Caco-2 (cell line): ENCODE data around the gene RANGRF. TPM values are rescaled to one million over a fixed set of nuclear protein-coding genes. Genes with fewer than 3 reads are reported as not detected.

Experiments
- BruUV-seq: library from RNA; stranded (reverse); fragments of 400-500 nt; replicated peaks from 2 replicates; lab custom pipeline; 2021; lab: Mats Ljungman, UMichigan
- CTCF ChIA-PET: fragments of 300-600 bp; sonication (Branson Sonifier 250); formaldehyde crosslinking; loops from one replicate; lab custom pipeline; 2022; ENCODE audit warnings: antibody characterized with exemption; lab: Charles Lee
- POLR2A ChIA-PET: fragments of 300-600 bp; sonication (Branson Sonifier 250); formaldehyde crosslinking; loops from one replicate; lab custom pipeline; 2022; ENCODE audit warnings: antibody characterized with exemption; lab: Charles Lee
- DNase-seq, 2 experiments: peaks; one replicate each; pipeline versions ENCODE4 v3.0.0 to v3.0.0-alpha.2; 2020 to 2022
- H3K27me3 ChIP-seq: replicated peaks from 2 replicates; pipeline ENCODE4 v1.6.0; 2011; ENCODE audit warnings: low read length; ENCODE audit not compliant: control insufficient read depth, insufficient read depth
- H3K36me3 ChIP-seq: 2 replicates; pipeline ENCODE4 v1.5.1; 2011; ENCODE audit warnings: low read length; ENCODE audit not compliant: control insufficient read depth, insufficient read depth
- H3K4me1 ChIP-seq: fragments of 250-450 bp; sonication (Bioruptor Pico); 2 replicates; pipeline ENCODE4 v1.5.1; 2020; ENCODE audit warnings: mild to moderate bottlenecking
- H3K4me3 ChIP-seq: 2 replicates; pipeline ENCODE4 v1.5.1; 2011; ENCODE audit warnings: low read depth, mild to moderate bottlenecking, control low read depth, low read length
- H3K9me3 ChIP-seq: fragments of 250-450 bp; sonication (Bioruptor Pico); 2 replicates; pipeline ENCODE4 v1.5.1; 2020; ENCODE audit warnings: mild to moderate bottlenecking, moderate library complexity
- H3K27ac Mint-ChIP-seq: one replicate; pipeline ENCODE4 v1.8.0; 2022; ENCODE audit warnings: mixed read lengths; ENCODE audit not compliant: unreplicated experiment
- H3K27me3 Mint-ChIP-seq: one replicate; pipeline ENCODE4 v1.8.0; 2022; ENCODE audit warnings: mixed read lengths; ENCODE audit not compliant: insufficient read depth, unreplicated experiment
- H3K36me3 Mint-ChIP-seq: one replicate; pipeline ENCODE4 v1.8.0; 2022; ENCODE audit warnings: mild to moderate bottlenecking, mixed read lengths; ENCODE audit not compliant: insufficient read depth, unreplicated experiment
- H3K4me1 Mint-ChIP-seq: one replicate; pipeline ENCODE4 v1.8.0; 2022; ENCODE audit warnings: low read depth, mixed read lengths; ENCODE audit not compliant: unreplicated experiment
- H3K4me3 Mint-ChIP-seq: one replicate; pipeline ENCODE4 v1.8.0; 2022; ENCODE audit warnings: mild to moderate bottlenecking, moderate library complexity, mixed read lengths; ENCODE audit not compliant: unreplicated experiment
- H3K9me3 Mint-ChIP-seq: one replicate; pipeline ENCODE4 v1.8.0; 2022; ENCODE audit warnings: mixed read lengths; ENCODE audit not compliant: unreplicated experiment
- intact Hi-C: fragments of 100-400 bp; cut with micrococcal nuclease; formaldehyde crosslinking; loops from one replicate; pipeline ENCODE4 v1.10.0; 2022; ENCODE audit not compliant: unreplicated experiment
- total RNA-seq: library from RNA; stranded (reverse); gene quantifications from 2 replicates; pipeline ENCODE4 v1.2.3, GENCODE V29; 2022
- TF ChIP-seq, protein P1 (sequence below), 2 experiments: fragments of 200-600 bp in 1 of 2; IDR thresholded peaks; 1 replicate in 1 of 2; 2 replicates in 1 of 2; pipeline versions ENCODE4 v1.5.1 to v1.8.0; 2011 to 2022; ENCODE audit warnings: antibody characterized with exemption in 1 of 2, control low read depth in 1 of 2, inconsistent platforms in 1 of 2, low read depth in 1 of 2, low read length in 1 of 2, mild to moderate bottlenecking in 1 of 2, moderate library complexity in 1 of 2; ENCODE audit not compliant: insufficient read depth in 1 of 2, severe bottlenecking in 1 of 2, unreplicated experiment in 1 of 2

The RANGRF gene
- total RNA-seq, 1 experiment from 2014 or later: 13.2 TPM

GRCh38 chr17:8314797-8315763 is 26.6 kb downstream of the RANGRF start:
- H3K4me3 ChIP-seq: no peak overlapping the region
- no peaks in the 10 kb centered on the region for H3K36me3 ChIP-seq
- H3K27me3 Mint-ChIP-seq: no peaks in the 10 kb centered on the region
- POLR2A ChIA-PET: no interaction called here
- TF ChIP-seq, protein P1, sequence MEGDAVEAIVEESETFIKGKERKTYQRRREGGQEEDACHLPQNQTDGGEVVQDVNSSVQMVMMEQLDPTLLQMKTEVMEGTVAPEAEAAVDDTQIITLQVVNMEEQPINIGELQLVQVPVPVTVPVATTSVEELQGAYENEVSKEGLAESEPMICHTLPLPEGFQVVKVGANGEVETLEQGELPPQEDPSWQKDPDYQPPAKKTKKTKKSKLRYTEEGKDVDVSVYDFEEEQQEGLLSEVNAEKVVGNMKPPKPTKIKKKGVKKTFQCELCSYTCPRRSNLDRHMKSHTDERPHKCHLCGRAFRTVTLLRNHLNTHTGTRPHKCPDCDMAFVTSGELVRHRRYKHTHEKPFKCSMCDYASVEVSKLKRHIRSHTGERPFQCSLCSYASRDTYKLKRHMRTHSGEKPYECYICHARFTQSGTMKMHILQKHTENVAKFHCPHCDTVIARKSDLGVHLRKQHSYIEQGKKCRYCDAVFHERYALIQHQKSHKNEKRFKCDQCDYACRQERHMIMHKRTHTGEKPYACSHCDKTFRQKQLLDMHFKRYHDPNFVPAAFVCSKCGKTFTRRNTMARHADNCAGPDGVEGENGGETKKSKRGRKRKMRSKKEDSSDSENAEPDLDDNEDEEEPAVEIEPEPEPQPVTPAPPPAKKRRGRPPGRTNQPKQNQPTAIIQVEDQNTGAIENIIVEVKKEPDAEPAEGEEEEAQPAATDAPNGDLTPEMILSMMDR (IDR thresholded peaks at IDR 0.05; ENCODE audit: insufficient read depth in 1 of 2, low read depth in 1 of 2, low read length in 1 of 2, severe bottlenecking in 1 of 2, unreplicated experiment in 1 of 2): no peak
- intact Hi-C loops: no loop called here
- H3K4me1 Mint-ChIP-seq: no peaks in the 10 kb centered on the region
- no peaks in the 10 kb centered on the region for H3K36me3 Mint-ChIP-seq
- no TSS peak for BruUV-seq
- no peaks in the 10 kb centered on the region for H3K27me3 ChIP-seq
- H3K27ac Mint-ChIP-seq: no peak overlapping the region
- no peaks in the 10 kb centered on the region for H3K9me3 Mint-ChIP-seq
- no peak for DNase-seq
- no peaks in the 10 kb centered on the region for H3K9me3 ChIP-seq
- CTCF ChIA-PET: no interaction called here
- no peak overlapping the region for H3K4me3 Mint-ChIP-seq
- no peaks in the 10 kb centered on the region for H3K4me1 ChIP-seq

DNA sequence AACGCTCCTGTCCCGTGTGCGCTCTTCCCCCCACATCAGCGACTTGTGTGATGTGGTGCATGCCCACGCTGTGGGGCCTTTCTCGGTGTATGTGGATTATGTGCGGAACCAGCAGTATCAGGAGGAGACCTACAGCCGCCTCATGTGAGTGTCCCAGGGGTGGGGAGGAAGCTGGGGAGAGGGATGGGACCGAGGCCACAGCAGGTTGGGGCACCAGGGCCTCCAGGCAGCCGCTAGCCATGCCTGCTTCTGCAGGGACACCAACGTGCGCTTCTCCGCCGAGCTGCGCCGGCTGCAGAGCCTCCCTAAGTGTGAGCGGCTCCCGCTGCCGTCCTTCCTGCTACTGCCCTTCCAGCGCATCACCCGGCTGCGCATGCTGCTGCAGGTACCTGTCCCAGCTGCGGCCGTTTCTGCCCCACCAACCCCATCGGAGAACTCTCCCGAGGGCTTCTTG is 27.3 kb downstream of the RANGRF start:
- no peak overlapping the region for H3K4me3 ChIP-seq
- ChIA-PET POLR2A (no interaction called here), CTCF (no interaction called here)
- no peaks in the 10 kb centered on the region for H3K27me3 ChIP-seq
- H3K27ac Mint-ChIP-seq: no peak overlapping the region
- BruUV-seq: no TSS peak
- no peak overlapping the region for H3K4me3 Mint-ChIP-seq
- H3K9me3 ChIP-seq: no peaks in the 10 kb centered on the region
- no peaks in the 10 kb centered on the region for H3K36me3 ChIP-seq
- DNase-seq: no peak
- H3K9me3 Mint-ChIP-seq: no peaks in the 10 kb centered on the region
- H3K36me3 Mint-ChIP-seq: no peaks in the 10 kb centered on the region
- H3K4me1 Mint-ChIP-seq: no peaks in the 10 kb centered on the region
- intact Hi-C loops: no loop called here
- no peaks in the 10 kb centered on the region for H3K4me1 ChIP-seq
- TF ChIP-seq, protein P1 (IDR thresholded peaks at IDR 0.05; ENCODE audit: insufficient read depth in 1 of 2, low read depth in 1 of 2, low read length in 1 of 2, severe bottlenecking in 1 of 2, unreplicated experiment in 1 of 2): no peak
- H3K27me3 Mint-ChIP-seq: no peaks in the 10 kb centered on the region

GRCh38 chr17:8318010-8318935 is 29.8 kb downstream of the RANGRF start:
- no TSS peak for BruUV-seq
- no peak for DNase-seq
- no peaks in the 10 kb centered on the region for H3K9me3 ChIP-seq
- Mint-ChIP-seq H3K9me3 (no peaks in the 10 kb centered on the region), H3K36me3 (no peaks in the 10 kb centered on the region), H3K4me3 (no peak overlapping the region), H3K27me3 (no peaks in the 10 kb centered on the region), H3K4me1 (no peaks in the 10 kb centered on the region), H3K27ac (no peak overlapping the region)
- CTCF ChIA-PET: no interaction called here
- no peaks in the 10 kb centered on the region for H3K4me1 ChIP-seq
- no peak overlapping the region for H3K4me3 ChIP-seq
- POLR2A ChIA-PET: no interaction called here
- TF ChIP-seq, protein P1 (IDR thresholded peaks at IDR 0.05; ENCODE audit: insufficient read depth in 1 of 2, low read depth in 1 of 2, low read length in 1 of 2, severe bottlenecking in 1 of 2, unreplicated experiment in 1 of 2): no peak
- intact Hi-C loops: no loop called here
- H3K36me3 ChIP-seq: no peaks in the 10 kb centered on the region
- no peaks in the 10 kb centered on the region for H3K27me3 ChIP-seq
